Activated T-cell treated with anti-CD3 and anti-CD28 coated beads, Interleukin-2, amount 50 U/mL, for 72 hours (primary cell): ENCODE data around the gene KRTAP19-5. TPM values are rescaled to one million over a fixed set of nuclear protein-coding genes. Genes with fewer than 3 reads are reported as not detected.
A peak's percentile ranks its signal among the peaks of the same experiment; 100 is the strongest.
"Not testable (repeated sequence)": the region's sequence is repeated elsewhere in the genome, so short reads cannot be mapped to it uniquely, and the experiment has no call there.

Experiments
- ATAC-seq, 2 donors: fragments of 150-1000 bp; cut with Tn5 transposase; replicated peaks in 1 of 2; 2 replicates each; pipeline ENCODE4 v1.10.0; 2021; ENCODE audit warnings: moderate library complexity in 2 of 2, mild to moderate bottlenecking in 1 of 2
- DNase-seq, 2 donors: peaks; one replicate each; pipeline ENCODE4 v3.0.0; 2021 to 2022; ENCODE audit warnings: mixed read lengths in 1 of 2
- H3K27ac Mint-ChIP-seq: one replicate; pipeline ENCODE4 v1.8.0; 2022; ENCODE audit warnings: mild to moderate bottlenecking, moderate library complexity, mixed read lengths
- H3K27me3 Mint-ChIP-seq: one replicate; pipeline ENCODE4 v1.8.0; 2022; ENCODE audit warnings: low read depth, mixed read lengths
- H3K36me3 Mint-ChIP-seq, 2 donors: one replicate each; pipeline ENCODE4 v1.8.0; 2022; ENCODE audit warnings: mixed read lengths in 2 of 2, mild to moderate bottlenecking in 1 of 2; ENCODE audit not compliant: insufficient read depth in 2 of 2
- H3K4me1 Mint-ChIP-seq: one replicate; pipeline ENCODE4 v1.8.0; 2022; ENCODE audit warnings: low read depth, mixed read lengths
- H3K4me3 Mint-ChIP-seq, 2 donors: one replicate each; pipeline ENCODE4 v1.8.0; 2022; ENCODE audit warnings: mild to moderate bottlenecking in 2 of 2, mixed read lengths in 2 of 2, moderate library complexity in 2 of 2
- H3K9me3 Mint-ChIP-seq, 2 donors: one replicate each; pipeline ENCODE4 v1.8.0; 2022; ENCODE audit warnings: mixed read lengths in 2 of 2
- total RNA-seq, 2 donors: library from RNA; stranded (reverse); gene quantifications; one replicate each; pipeline ENCODE4 v1.2.3, GENCODE V29; 2022

The KRTAP19-5 gene
- not detected for total RNA-seq

GRCh38 chr21:30502041-30502440, at the start of gene KRTAP19-5:
Gene KRTAP19-5, minus strand, starts transcription at chr21:30502141. Its CDS starts 51 bp downstream, at chr21:30502090.
- H3K9me3 Mint-ChIP-seq = no peaks in the 10 kb centered on the region
- no peaks in the 10 kb centered on the region for H3K4me1 Mint-ChIP-seq
- H3K27ac Mint-ChIP-seq = no peak within 1 kb of the TSS
- DNase-seq (no peak), ATAC-seq (no peak)
- peaks cover 9% of the 10 kb centered on the region for H3K27me3 Mint-ChIP-seq
- no peaks in the 10 kb centered on the region for H3K36me3 Mint-ChIP-seq
- no peak within 1 kb of the TSS for H3K4me3 Mint-ChIP-seq

- DNase-seq (no peak), ATAC-seq (no peak)
- H3K9me3 Mint-ChIP-seq = peaks cover 2 to 6% of the 10 kb centered on the region in 2 donors
- H3K36me3 Mint-ChIP-seq = peaks cover 0 to 1% of the 10 kb centered on the region in 2 donors
- no peaks in the 10 kb centered on the region for H3K27me3 Mint-ChIP-seq
- H3K4me3 Mint-ChIP-seq = no peak within 1 kb of the TSS
- H3K4me1 Mint-ChIP-seq = no peaks in the 10 kb centered on the region
- no peak within 1 kb of the TSS for H3K27ac Mint-ChIP-seq
Observed at GRCh38 chr21:30541764-30542163, 39.8 kb upstream of the KRTAP19-5 start, which contains the start of gene KRTAP19-6. Gene KRTAP19-6, minus strand, starts transcription at chr21:30541864. Its CDS starts 31 bp downstream, at chr21:30541833.

DNA sequence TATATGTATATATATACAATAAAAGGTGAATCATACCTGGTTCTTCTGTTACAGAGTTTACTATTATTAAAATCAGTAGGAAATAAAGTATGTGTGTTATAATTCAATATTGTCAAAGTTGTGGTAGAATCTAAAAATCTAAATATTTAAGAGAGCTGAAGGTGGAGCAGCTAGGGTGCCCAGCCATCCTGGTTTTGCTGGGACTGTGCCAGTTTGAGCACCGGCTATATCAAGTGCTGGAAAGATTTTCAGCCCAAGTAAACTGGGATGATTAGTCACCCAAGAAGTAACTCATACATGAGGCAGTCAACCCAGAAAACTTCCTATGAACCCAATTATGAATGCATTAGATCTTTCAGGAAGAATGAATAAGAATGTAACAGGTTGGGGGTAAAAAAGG, 16.9 kb upstream of the KRTAP19-5 start:
- Mint-ChIP-seq H3K4me1 (no peaks in the 10 kb centered on the region), H3K27me3 (no peaks in the 10 kb centered on the region), H3K36me3 (no peaks in the 10 kb centered on the region), H3K4me3 (no peak overlapping the region), H3K9me3 (peaks cover 0 to 5% of the 10 kb centered on the region in 2 donors), H3K27ac (no peak overlapping the region)
- DNase-seq = no peak
- ATAC-seq = no peak

DNA sequence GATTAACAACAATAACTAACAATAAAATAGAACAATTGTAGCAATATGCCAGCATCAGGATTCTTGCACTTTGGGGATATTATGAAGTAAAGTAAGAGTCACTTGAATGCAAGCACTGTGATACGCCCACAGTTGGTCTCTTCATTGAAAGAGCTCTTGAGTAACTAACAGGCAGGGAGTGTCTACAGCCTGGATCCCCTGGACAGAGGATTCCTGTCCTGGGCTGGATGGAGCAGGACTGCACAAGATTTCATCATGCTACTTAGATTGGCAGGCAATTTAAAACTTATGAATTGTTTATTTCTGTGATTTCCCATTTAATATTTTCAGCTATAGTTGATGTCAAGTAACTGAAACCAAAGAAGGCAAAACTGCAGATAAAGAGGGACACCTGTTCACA, 13.7 kb upstream of the KRTAP19-5 start:
- no peak for DNase-seq
- Mint-ChIP-seq H3K36me3 (no peaks in the 10 kb centered on the region), H3K27ac (no peak overlapping the region), H3K27me3 (no peaks in the 10 kb centered on the region), H3K9me3 (peaks cover 0 to 3% of the 10 kb centered on the region in 2 donors), H3K4me3 (no peak overlapping the region), H3K4me1 (no peaks in the 10 kb centered on the region)
- no peak for ATAC-seq

DNA sequence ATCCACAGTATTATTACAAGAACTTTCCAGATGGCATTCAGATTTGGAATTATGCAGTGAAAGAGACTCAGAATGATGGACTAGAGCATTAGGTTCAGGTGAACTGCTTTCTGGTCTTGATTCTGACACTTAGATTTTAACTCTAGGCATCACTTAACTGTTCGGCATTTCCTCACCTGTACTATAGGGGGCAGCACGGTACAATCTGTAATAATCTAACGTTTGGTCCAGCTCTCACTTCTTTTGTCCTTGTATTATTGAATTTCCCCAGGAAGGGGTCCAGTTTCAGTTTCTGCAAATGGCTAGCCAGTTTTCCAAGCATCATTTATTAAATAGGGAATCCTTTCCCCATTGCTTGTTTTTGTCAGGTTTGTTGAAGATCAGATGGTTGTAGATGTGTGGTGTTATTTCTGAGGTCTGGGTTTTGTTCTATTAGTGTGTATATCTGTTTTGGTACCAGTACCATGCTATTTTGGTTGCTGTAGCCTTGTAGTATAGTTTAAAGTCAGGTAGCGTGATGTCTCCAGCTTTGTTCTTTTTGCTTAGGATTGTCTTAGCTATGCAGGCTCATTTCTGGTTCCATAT, 3.8 kb upstream of the KRTAP19-5 start:
- not testable (repeated sequence) for H3K4me3 Mint-ChIP-seq, H3K9me3 Mint-ChIP-seq, H3K4me1 Mint-ChIP-seq, H3K27ac Mint-ChIP-seq, H3K36me3 Mint-ChIP-seq, ATAC-seq
- peaks cover 11% of the 10 kb centered on the region for H3K27me3 Mint-ChIP-seq
- DNase-seq = peak; percentile 1 to 13

DNA sequence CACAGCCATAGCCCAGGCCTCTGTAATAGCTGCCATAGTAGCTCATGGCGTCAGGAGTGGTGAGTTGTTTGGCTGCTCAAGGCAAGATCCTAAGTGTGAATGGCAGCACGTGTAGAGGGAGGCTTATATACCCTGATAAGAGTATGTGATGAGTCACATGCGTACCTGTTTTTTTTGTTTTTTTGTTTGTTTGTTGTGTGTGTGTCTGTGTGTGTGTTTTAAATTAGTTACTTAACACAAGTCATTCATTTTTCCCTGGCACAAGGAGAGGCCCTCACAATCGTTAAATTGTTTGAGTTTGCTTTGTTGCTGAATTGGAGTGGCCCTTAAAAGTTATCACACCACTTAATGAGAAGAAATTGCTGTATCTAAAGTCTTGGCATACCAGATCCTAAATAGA, 4.9 kb downstream of the KRTAP19-5 start, which contains the start of gene KRTAP19-4:
Gene KRTAP19-4, minus strand, starts transcription at position 101 of the 400 bp plus-strand sequence. Its CDS starts 55 bp downstream, at position 46.
- no peak within 1 kb of the TSS for H3K27ac Mint-ChIP-seq
- H3K9me3 Mint-ChIP-seq = no peaks in the 10 kb centered on the region
- no peaks in the 10 kb centered on the region for H3K36me3 Mint-ChIP-seq
- H3K27me3 Mint-ChIP-seq = no peaks in the 10 kb centered on the region
- H3K4me3 Mint-ChIP-seq = no peak within 1 kb of the TSS
- H3K4me1 Mint-ChIP-seq = no peaks in the 10 kb centered on the region
- ATAC-seq (no peak), DNase-seq (no peak)

GRCh38 chr21:30491963-30492428, 9.9 kb downstream of the KRTAP19-5 start, which contains the start of gene KRTAP19-3:
Gene KRTAP19-3, minus strand, starts transcription at chr21:30492013. Its CDS starts 56 bp downstream, at chr21:30491957.
- DNase-seq (no peak), ATAC-seq (no peak)
- Mint-ChIP-seq H3K36me3 (no peaks in the 10 kb centered on the region), H3K27me3 (no peaks in the 10 kb centered on the region), H3K27ac (no peak within 1 kb of the TSS), H3K4me1 (no peaks in the 10 kb centered on the region), H3K9me3 (peaks cover 2 to 4% of the 10 kb centered on the region in 2 donors), H3K4me3 (no peak within 1 kb of the TSS)

- no peak for DNase-seq
- Mint-ChIP-seq H3K9me3 (peaks cover 5 to 8% of the 10 kb centered on the region in 2 donors), H3K4me1 (no peaks in the 10 kb centered on the region), H3K36me3 (no peaks in the 10 kb centered on the region), H3K27me3 (no peaks in the 10 kb centered on the region), H3K4me3 (no peak within 1 kb of the TSS), H3K27ac (no peak within 1 kb of the TSS)
- no peak for ATAC-seq
Observed at GRCh38 chr21:30487336-30487735, 14.6 kb downstream of the KRTAP19-5 start, which contains the start of gene KRTAP19-2. Gene KRTAP19-2, minus strand, starts transcription at chr21:30487436. Its CDS starts 88 bp downstream, at chr21:30487348.

- Mint-ChIP-seq H3K27ac (no peak overlapping the region), H3K27me3 (no peaks in the 10 kb centered on the region), H3K9me3 (peaks cover 5 to 8% of the 10 kb centered on the region in 2 donors), H3K4me3 (no peak overlapping the region), H3K4me1 (no peaks in the 10 kb centered on the region), H3K36me3 (no peaks in the 10 kb centered on the region)
- DNase-seq (no peak), ATAC-seq (no peak)
Observed at GRCh38 chr21:30486180-30486579, 15.8 kb downstream of the KRTAP19-5 start.

GRCh38 chr21:30482130-30482529, 19.8 kb downstream of the KRTAP19-5 start:
- Mint-ChIP-seq H3K27ac (no peak overlapping the region), H3K4me3 (no peak overlapping the region), H3K4me1 (no peaks in the 10 kb centered on the region), H3K27me3 (no peaks in the 10 kb centered on the region), H3K9me3 (peaks cover 4% of the 10 kb centered on the region in 2 donors), H3K36me3 (no peaks in the 10 kb centered on the region)
- ATAC-seq (no peak), DNase-seq (no peak)

DNA sequence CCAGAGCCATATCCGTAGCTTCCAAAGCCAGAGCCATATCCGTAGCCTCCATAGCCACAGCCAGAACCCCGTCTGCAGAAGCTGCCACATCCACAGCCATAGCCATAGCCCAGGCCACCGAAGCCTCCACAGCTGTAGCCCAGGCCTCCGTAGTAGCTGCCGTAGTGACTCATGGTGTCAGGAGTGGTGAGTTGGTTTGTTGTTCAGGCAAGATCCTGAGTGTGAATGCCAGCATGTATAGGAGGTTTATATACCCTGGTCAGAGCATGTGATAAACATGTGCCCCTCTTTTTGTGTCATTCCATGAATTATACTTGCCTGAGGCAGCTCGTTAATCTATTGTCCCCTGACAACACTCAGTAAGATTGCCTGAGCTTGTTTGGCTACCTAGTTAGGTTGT, 21.8 kb downstream of the KRTAP19-5 start, which contains the start of gene KRTAP19-1:
Gene KRTAP19-1, minus strand, starts transcription at position 223 of the 400 bp plus-strand sequence. Its CDS starts 50 bp downstream, at position 173.
- Mint-ChIP-seq H3K36me3 (no peaks in the 10 kb centered on the region), H3K9me3 (no peaks in the 10 kb centered on the region), H3K27me3 (peaks cover 6% of the 10 kb centered on the region), H3K4me1 (no peaks in the 10 kb centered on the region), H3K4me3 (no peak within 1 kb of the TSS), H3K27ac (no peak within 1 kb of the TSS)
- DNase-seq (no peak), ATAC-seq (no peak)

DNA sequence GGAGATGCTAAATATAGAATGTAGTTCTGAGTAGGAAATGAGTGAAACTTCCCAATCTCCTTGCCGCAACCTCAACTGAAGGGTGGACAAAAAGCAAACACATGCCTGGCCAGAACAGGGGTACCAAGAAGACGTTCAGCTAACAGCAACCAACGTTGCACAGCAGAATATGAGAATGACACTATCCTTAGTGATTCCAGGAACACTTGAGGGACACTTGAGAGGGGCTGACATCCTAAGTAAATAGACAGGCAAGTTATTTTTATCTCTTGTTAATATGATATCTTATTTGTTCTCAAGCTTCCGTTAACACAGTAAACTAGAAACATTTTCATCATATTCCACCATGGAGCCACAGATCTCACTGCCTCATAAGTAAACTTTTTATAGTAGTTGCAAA, 22.7 kb downstream of the KRTAP19-5 start:
- H3K9me3 Mint-ChIP-seq = no peaks in the 10 kb centered on the region
- H3K4me3 Mint-ChIP-seq = no peak overlapping the region
- H3K27ac Mint-ChIP-seq = no peak overlapping the region
- H3K4me1 Mint-ChIP-seq = no peaks in the 10 kb centered on the region
- no peak for ATAC-seq
- no peak for DNase-seq
- peaks cover 6% of the 10 kb centered on the region for H3K27me3 Mint-ChIP-seq
- no peaks in the 10 kb centered on the region for H3K36me3 Mint-ChIP-seq

- H3K27ac Mint-ChIP-seq = no peak overlapping the region
- H3K27me3 Mint-ChIP-seq = peaks cover 6% of the 10 kb centered on the region
- no peaks in the 10 kb centered on the region for H3K36me3 Mint-ChIP-seq
- no peaks in the 10 kb centered on the region for H3K9me3 Mint-ChIP-seq
- ATAC-seq = no peak
- no peak for DNase-seq
- no peak overlapping the region for H3K4me3 Mint-ChIP-seq
- H3K4me1 Mint-ChIP-seq = no peaks in the 10 kb centered on the region
Observed at GRCh38 chr21:30478004-30478403, 23.9 kb downstream of the KRTAP19-5 start.
